Measurements from ENCODE around the gene PHF21A.
"Not testable (repeated sequence)": the region's sequence is repeated elsewhere in the genome, so short reads cannot be mapped to it uniquely, and the experiment has no call there.

PHF21A gene

GRCh38 chr11:45904309-45904915 lies 216.8 kb downstream of the PHF21A start:
- no peak for DNase-seq (ENCODE audit: low spot score)

- no peak for DNase-seq (ENCODE audit: low spot score)
Observed at GRCh38 chr11:45902452-45903380, 218.5 kb downstream of the PHF21A start.

GRCh38 chr11:45901626-45902025 lies 219.6 kb downstream of the PHF21A start:
- DNase-seq (ENCODE audit: low spot score) = no peak

GRCh38 chr11:45900916-45901617 lies 220.2 kb downstream of the PHF21A start:
- no peak for DNase-seq (ENCODE audit: low spot score)

- DNase-seq (ENCODE audit: low spot score) = not testable (repeated sequence)
Observed at GRCh38 chr11:45900175-45900800, 221.0 kb downstream of the PHF21A start.

GRCh38 chr11:45899448-45900174 lies 221.6 kb downstream of the PHF21A start:
- DNase-seq (ENCODE audit: low spot score) = peak; percentile 67

GRCh38 chr11:45899086-45899447 lies 222.2 kb downstream of the PHF21A start:
- DNase-seq (ENCODE audit: low spot score) = no peak

GRCh38 chr11:45897556-45897955 lies 223.7 kb downstream of the PHF21A start:
- no peak for DNase-seq (ENCODE audit: low spot score)

GRCh38 chr11:45896422-45896984 lies 224.8 kb downstream of the PHF21A start:
- DNase-seq (ENCODE audit: low spot score) = no peak

GRCh38 chr11:45895553-45896259 lies 225.5 kb downstream of the PHF21A start:
- no peak for DNase-seq (ENCODE audit: low spot score)

GRCh38 chr11:45894555-45895247 lies 226.6 kb downstream of the PHF21A start:
- DNase-seq (ENCODE audit: low spot score) = no peak

GRCh38 chr11:45892856-45893255 lies 228.4 kb downstream of the PHF21A start:
- no peak for DNase-seq (ENCODE audit: low spot score)

- DNase-seq (ENCODE audit: low spot score) = no peak
Observed at GRCh38 chr11:45890886-45891550, 230.2 kb downstream of the PHF21A start.

GRCh38 chr11:45889966-45890365 lies 231.3 kb downstream of the PHF21A start:
- no peak for DNase-seq (ENCODE audit: low spot score)

- no peak for DNase-seq (ENCODE audit: low spot score)
Observed at GRCh38 chr11:45889555-45889954, 231.7 kb downstream of the PHF21A start.

- no peak for DNase-seq (ENCODE audit: low spot score)
Observed at GRCh38 chr11:45887587-45887986, 233.7 kb downstream of the PHF21A start.

- no peak for DNase-seq (ENCODE audit: low spot score)
Observed at GRCh38 chr11:45886816-45887520, 234.3 kb downstream of the PHF21A start.

- no peak for DNase-seq (ENCODE audit: low spot score)
Observed at GRCh38 chr11:45885921-45886721, 235.1 kb downstream of the PHF21A start.

Measured in germinal center (tissue), 1 donor.